Measurements from ENCODE around the gene MEIOB. TPM values are rescaled to one million over a fixed set of nuclear protein-coding genes. Genes with fewer than 3 reads are reported as not detected.

The MEIOB gene
- total RNA-seq, 5 donors from 2014 or later (not counting 1 experiment from before 2014, with no cell fraction given), result 0.26 TPM; not detected in 4

GRCh38 chr16:1917665-1918350, 45.8 kb upstream of the MEIOB start:
- no peaks in the 10 kb centered on the region for H3K36me3 Mint-ChIP-seq
- POLR2A ChIA-PET, result no interaction called here
- no peaks in the 10 kb centered on the region for H3K9me3 Mint-ChIP-seq
- peaks cover 0 to 9% (median 0%) of the 10 kb centered on the region in 3 donors for H3K4me1 Mint-ChIP-seq
- H3K27me3 Mint-ChIP-seq, result peaks cover 45 to 67% of the 10 kb centered on the region in 2 donors
- Histone ChIP-seq H3K36me3 (ENCODE audit: control insufficient read depth in 2 of 2, extremely low read depth in 1 of 2, insufficient read depth in 1 of 2, low read length in 1 of 2) (no peaks in the 10 kb centered on the region), H3K27ac (ENCODE audit: low read length) (no peak overlapping the region), H3K4me1 (ENCODE audit: control insufficient read depth in 1 of 2, extremely low read depth in 1 of 2, insufficient read depth in 2 of 2, low read length in 2 of 2) (peaks cover 0 to 5% of the 10 kb centered on the region in 2 experiments), H3K9me3 (no peaks in the 10 kb centered on the region), H3K4me3 (ENCODE audit: control insufficient read depth in 1 of 2, extremely low read depth in 1 of 2, low read length in 1 of 2) (no peak overlapping the region), H3K27me3 (replicated peaks in 1 of 2; ENCODE audit: control insufficient read depth in 2 of 2, extremely low read depth in 1 of 2, insufficient read depth in 2 of 2, low read length in 1 of 2) (peaks cover 12 to 84% of the 10 kb centered on the region in 2 experiments)
- 4% methylated on average over 81 of the region's 81 CpGs for WGBS (ENCODE audit: insufficient coverage)
- H3K4me3 Mint-ChIP-seq, result no peak overlapping the region
- CTCF ChIA-PET, result no interaction called here
- no peak overlapping the region for H3K27ac Mint-ChIP-seq
- ATAC-seq (replicated peaks in 1 of 4) (no peak), DNase-seq (no peak)

GRCh38 chr16:1917056-1917664, 45.2 kb upstream of the MEIOB start:
- no peak for ATAC-seq (replicated peaks in 1 of 4)
- CTCF ChIA-PET, result no interaction called here
- no peak for DNase-seq

GRCh38 chr16:1916640-1916990, 44.7 kb upstream of the MEIOB start:
- WGBS (ENCODE audit: insufficient coverage), result 30% methylated on average over 1 of the region's 5 CpGs
- Histone ChIP-seq H3K9me3 (no peaks in the 10 kb centered on the region), H3K4me1 (ENCODE audit: control insufficient read depth in 1 of 2, extremely low read depth in 1 of 2, insufficient read depth in 2 of 2, low read length in 2 of 2) (peaks cover 0 to 5% of the 10 kb centered on the region in 2 experiments), H3K27ac (ENCODE audit: low read length) (no peak overlapping the region), H3K27me3 (replicated peaks in 1 of 2; ENCODE audit: control insufficient read depth in 2 of 2, extremely low read depth in 1 of 2, insufficient read depth in 2 of 2, low read length in 1 of 2) (peaks cover 9 to 76% of the 10 kb centered on the region in 2 experiments), H3K36me3 (ENCODE audit: control insufficient read depth in 2 of 2, extremely low read depth in 1 of 2, insufficient read depth in 1 of 2, low read length in 1 of 2) (no peaks in the 10 kb centered on the region), H3K4me3 (ENCODE audit: control insufficient read depth in 1 of 2, extremely low read depth in 1 of 2, low read length in 1 of 2) (no peak overlapping the region)
- Mint-ChIP-seq H3K27me3 (peaks cover 36 to 60% of the 10 kb centered on the region in 2 donors), H3K27ac (no peak overlapping the region), H3K4me3 (no peak overlapping the region), H3K9me3 (no peaks in the 10 kb centered on the region), H3K36me3 (no peaks in the 10 kb centered on the region), H3K4me1 (peaks cover 0 to 9% (median 0%) of the 10 kb centered on the region in 3 donors)
- POLR2A ChIA-PET, result no interaction called here
- DNase-seq, result no peak
- CTCF ChIA-PET, result no interaction called here
- no peak for ATAC-seq (replicated peaks in 1 of 4)

More at GRCh38 chr16:1917056-1917664, 45.2 kb upstream of the MEIOB start:
- Mint-ChIP-seq H3K9me3 (no peaks in the 10 kb centered on the region), H3K4me3 (no peak overlapping the region), H3K27me3 (peaks cover 39 to 65% of the 10 kb centered on the region in 2 donors), H3K27ac (no peak overlapping the region), H3K36me3 (no peaks in the 10 kb centered on the region), H3K4me1 (peaks cover 0 to 9% (median 0%) of the 10 kb centered on the region in 3 donors)
- Histone ChIP-seq H3K4me1 (ENCODE audit: control insufficient read depth in 1 of 2, extremely low read depth in 1 of 2, insufficient read depth in 2 of 2, low read length in 2 of 2) (peaks cover 0 to 5% of the 10 kb centered on the region in 2 experiments), H3K36me3 (ENCODE audit: control insufficient read depth in 2 of 2, extremely low read depth in 1 of 2, insufficient read depth in 1 of 2, low read length in 1 of 2) (no peaks in the 10 kb centered on the region), H3K27me3 (replicated peaks in 1 of 2; ENCODE audit: control insufficient read depth in 2 of 2, extremely low read depth in 1 of 2, insufficient read depth in 2 of 2, low read length in 1 of 2) (peaks cover 9 to 80% of the 10 kb centered on the region in 2 experiments), H3K9me3 (no peaks in the 10 kb centered on the region), H3K27ac (ENCODE audit: low read length) (no peak overlapping the region), H3K4me3 (ENCODE audit: control insufficient read depth in 1 of 2, extremely low read depth in 1 of 2, low read length in 1 of 2) (no peak overlapping the region)
- 8% methylated on average over 17 of the region's 22 CpGs for WGBS (ENCODE audit: insufficient coverage)
- POLR2A ChIA-PET, result no interaction called here

- Mint-ChIP-seq H3K27ac (no peak overlapping the region), H3K4me1 (peaks cover 0 to 5% (median 0%) of the 10 kb centered on the region in 3 donors), H3K27me3 (peaks cover 30 to 53% of the 10 kb centered on the region in 2 donors), H3K4me3 (no peak overlapping the region), H3K9me3 (no peaks in the 10 kb centered on the region), H3K36me3 (no peaks in the 10 kb centered on the region)
- no peak for DNase-seq
- no peak overlapping the region for H3K27ac ChIP-seq (ENCODE audit: low read length)
- H3K9me3 ChIP-seq, result no peaks in the 10 kb centered on the region
- 71% methylated on average over 25 of the region's 25 CpGs for WGBS (ENCODE audit: insufficient coverage)
- ChIA-PET CTCF (no interaction called here), POLR2A (no interaction called here)
- no peak for ATAC-seq (replicated peaks in 1 of 4)
- H3K4me1 ChIP-seq (ENCODE audit: control insufficient read depth in 1 of 2, extremely low read depth in 1 of 2, insufficient read depth in 2 of 2, low read length in 2 of 2), result peaks cover 0 to 5% of the 10 kb centered on the region in 2 experiments
- H3K36me3 ChIP-seq (ENCODE audit: control insufficient read depth in 2 of 2, extremely low read depth in 1 of 2, insufficient read depth in 1 of 2, low read length in 1 of 2), result no peaks in the 10 kb centered on the region
- peaks cover 9 to 71% of the 10 kb centered on the region in 2 experiments for H3K27me3 ChIP-seq (replicated peaks in 1 of 2; ENCODE audit: control insufficient read depth in 2 of 2, extremely low read depth in 1 of 2, insufficient read depth in 2 of 2, low read length in 1 of 2)
- H3K4me3 ChIP-seq (ENCODE audit: control insufficient read depth in 1 of 2, extremely low read depth in 1 of 2, low read length in 1 of 2), result no peak overlapping the region
Observed at GRCh38 chr16:1915732-1916639, 44.0 kb upstream of the MEIOB start.

GRCh38 chr16:1914988-1915387, 43.0 kb upstream of the MEIOB start:
- ChIA-PET POLR2A (no interaction called here), CTCF (no interaction called here)
- Histone ChIP-seq H3K4me3 (ENCODE audit: control insufficient read depth in 1 of 2, extremely low read depth in 1 of 2, low read length in 1 of 2) (no peak overlapping the region), H3K9me3 (no peaks in the 10 kb centered on the region), H3K36me3 (ENCODE audit: control insufficient read depth in 2 of 2, extremely low read depth in 1 of 2, insufficient read depth in 1 of 2, low read length in 1 of 2) (no peaks in the 10 kb centered on the region), H3K4me1 (ENCODE audit: control insufficient read depth in 1 of 2, extremely low read depth in 1 of 2, insufficient read depth in 2 of 2, low read length in 2 of 2) (peaks cover 0 to 5% of the 10 kb centered on the region in 2 experiments), H3K27me3 (replicated peaks in 1 of 2; ENCODE audit: control insufficient read depth in 2 of 2, extremely low read depth in 1 of 2, insufficient read depth in 2 of 2, low read length in 1 of 2) (peaks cover 9 to 62% of the 10 kb centered on the region in 2 experiments), H3K27ac (ENCODE audit: low read length) (no peak overlapping the region)
- peaks cover 0 to 3% (median 0%) of the 10 kb centered on the region in 3 donors for H3K4me1 Mint-ChIP-seq
- H3K36me3 Mint-ChIP-seq, result no peaks in the 10 kb centered on the region
- DNase-seq (no peak), ATAC-seq (replicated peaks in 1 of 4) (no peak)
- H3K27ac Mint-ChIP-seq, result no peak overlapping the region
- 54% methylated on average over 4 of the region's 8 CpGs for WGBS (ENCODE audit: insufficient coverage)
- H3K27me3 Mint-ChIP-seq, result peaks cover 23 to 44% of the 10 kb centered on the region in 2 donors
- H3K4me3 Mint-ChIP-seq, result no peak overlapping the region
- no peaks in the 10 kb centered on the region for H3K9me3 Mint-ChIP-seq

- H3K36me3 ChIP-seq (ENCODE audit: control insufficient read depth in 2 of 2, extremely low read depth in 1 of 2, insufficient read depth in 1 of 2, low read length in 1 of 2), result no peaks in the 10 kb centered on the region
- H3K9me3 ChIP-seq, result no peaks in the 10 kb centered on the region
- peaks cover 0 to 5% of the 10 kb centered on the region in 2 experiments for H3K4me1 ChIP-seq (ENCODE audit: control insufficient read depth in 1 of 2, extremely low read depth in 1 of 2, insufficient read depth in 2 of 2, low read length in 2 of 2)
- Mint-ChIP-seq H3K36me3 (no peaks in the 10 kb centered on the region), H3K9me3 (no peaks in the 10 kb centered on the region), H3K4me3 (no peak overlapping the region), H3K4me1 (peaks cover 0 to 3% (median 0%) of the 10 kb centered on the region in 3 donors), H3K27me3 (peaks cover 23 to 43% of the 10 kb centered on the region in 2 donors), H3K27ac (no peak overlapping the region)
- ChIA-PET POLR2A (no interaction called here), CTCF (no interaction called here)
- H3K27ac ChIP-seq (ENCODE audit: low read length), result no peak overlapping the region
- H3K4me3 ChIP-seq (ENCODE audit: control insufficient read depth in 1 of 2, extremely low read depth in 1 of 2, low read length in 1 of 2), result no peak overlapping the region
- DNase-seq, result no peak
- H3K27me3 ChIP-seq (replicated peaks in 1 of 2; ENCODE audit: control insufficient read depth in 2 of 2, extremely low read depth in 1 of 2, insufficient read depth in 2 of 2, low read length in 1 of 2), result peaks cover 9 to 62% of the 10 kb centered on the region in 2 experiments
- no peak for ATAC-seq (replicated peaks in 1 of 4)
- WGBS (ENCODE audit: insufficient coverage), result 45% methylated on average over 7 of the region's 15 CpGs
Observed at GRCh38 chr16:1914084-1914608, 42.2 kb upstream of the MEIOB start.
